ENCODE results near the gene DNAL1. TPM values are rescaled to one million over a fixed set of nuclear protein-coding genes. Genes with fewer than 3 reads are reported as not detected.

The DNAL1 gene
- total RNA-seq, 1 donor from 2014 or later = 1.5 TPM

- no peaks in the 10 kb centered on the region for H3K4me1 ChIP-seq
- no peak overlapping the region for H3K27ac ChIP-seq
- intact Hi-C loops (cut with DNase I) = no loop called here
- no peaks in the 10 kb centered on the region for H3K9me3 ChIP-seq
- H3K4me3 ChIP-seq = no peak overlapping the region
- DNase-seq (ENCODE audit: low spot score in 2 of 2) = no peak
- no peaks in the 10 kb centered on the region for H3K27me3 ChIP-seq
- TF ChIP-seq CTCF (IDR thresholded peaks at IDR 0.05) = no peak
- peaks cover 2 to 3% of the 10 kb centered on the region in 2 donors for H3K36me3 ChIP-seq
These were observed 17.1 kb downstream of the DNAL1 start for GRCh38 chr14:73661872-73662271.

GRCh38 chr14:73662487-73662943, 17.7 kb downstream of the DNAL1 start:
- peaks cover 2 to 3% of the 10 kb centered on the region in 2 donors for H3K36me3 ChIP-seq
- H3K27me3 ChIP-seq = no peaks in the 10 kb centered on the region
- H3K4me1 ChIP-seq = no peaks in the 10 kb centered on the region
- peak in 1 of 2 donors; percentile 70 for DNase-seq (ENCODE audit: low spot score in 2 of 2)
- TF ChIP-seq CTCF (IDR thresholded peaks at IDR 0.05) = peak in 2 of 3 experiments; percentile 25 to 37
- intact Hi-C loops (cut with DNase I) = no loop called here
- no peak overlapping the region for H3K27ac ChIP-seq
- no peak overlapping the region for H3K4me3 ChIP-seq
- H3K9me3 ChIP-seq = no peaks in the 10 kb centered on the region

- Histone ChIP-seq H3K9me3 (no peaks in the 10 kb centered on the region), H3K27me3 (no peaks in the 10 kb centered on the region), H3K4me3 (no peak overlapping the region), H3K4me1 (no peaks in the 10 kb centered on the region), H3K27ac (no peak overlapping the region), H3K36me3 (peaks cover 2 to 3% of the 10 kb centered on the region in 2 donors)
- intact Hi-C loops (cut with DNase I) = no loop called here
- TF ChIP-seq CTCF (IDR thresholded peaks at IDR 0.05) = no peak
- DNase-seq (ENCODE audit: low spot score in 2 of 2) = no peak
These were observed 18.9 kb downstream of the DNAL1 start for GRCh38 chr14:73663548-73664212.

GRCh38 chr14:73665130-73665529, 20.3 kb downstream of the DNAL1 start:
- Histone ChIP-seq H3K4me1 (no peaks in the 10 kb centered on the region), H3K36me3 (peaks cover 3 to 5% of the 10 kb centered on the region in 2 donors), H3K4me3 (no peak overlapping the region), H3K27ac (no peak overlapping the region), H3K9me3 (no peaks in the 10 kb centered on the region), H3K27me3 (no peaks in the 10 kb centered on the region)
- no peak for DNase-seq (ENCODE audit: low spot score in 2 of 2)
- intact Hi-C loops (cut with DNase I) = no loop called here
- no peak for TF ChIP-seq CTCF (IDR thresholded peaks at IDR 0.05)

GRCh38 chr14:73666583-73666982, 21.8 kb downstream of the DNAL1 start:
- Histone ChIP-seq H3K27ac (no peak overlapping the region), H3K4me1 (no peaks in the 10 kb centered on the region), H3K36me3 (peaks cover 3 to 5% of the 10 kb centered on the region in 2 donors), H3K4me3 (no peak overlapping the region), H3K9me3 (no peaks in the 10 kb centered on the region), H3K27me3 (no peaks in the 10 kb centered on the region)
- no peak for TF ChIP-seq CTCF (IDR thresholded peaks at IDR 0.05)
- intact Hi-C loops (cut with DNase I) = no loop called here
- no peak for DNase-seq (ENCODE audit: low spot score in 2 of 2)

All from ascending aorta (tissue), 2 donors.